WTC11 (cell line): ENCODE results near the gene EIF4E3. TPM values are rescaled to one million over a fixed set of nuclear protein-coding genes. Genes with fewer than 3 reads are reported as not detected.
A peak's percentile ranks its signal among the peaks of the same experiment; 100 is the strongest.

Experiments used
- ATAC-seq: fragments of 200-7000 bp; cut with Tn5 transposase; 2 replicates; pipeline ENCODE4 v1.10.0; 2021; ENCODE audit warnings: mild to moderate bottlenecking, moderate library complexity
- CTCF ChIA-PET: fragments of 300-600 bp; sonication (Branson Sonifier 250); formaldehyde crosslinking; loops from one replicate; lab custom pipeline; 2021; ENCODE audit warnings: antibody characterized with exemption; lab: Charles Lee
- POLR2A ChIA-PET: fragments of 350-600 bp; sonication (Branson Sonifier 250); formaldehyde crosslinking; loops from one replicate; lab custom pipeline; 2021; ENCODE audit warnings: antibody characterized with exemption; lab: Charles Lee
- DNase-seq: peaks from one replicate; pipeline ENCODE4 v3.0.0; 2021; ENCODE audit warnings: low spot score
- H3K27ac Mint-ChIP-seq: 2 replicates; pipeline ENCODE4 v1.8.0; 2021; ENCODE audit warnings: mixed read lengths
- H3K27me3 Mint-ChIP-seq: 2 replicates; pipeline ENCODE4 v1.8.0; 2021; ENCODE audit warnings: low read depth, mild to moderate bottlenecking, moderate library complexity, mixed read lengths
- H3K36me3 Mint-ChIP-seq: 2 replicates; pipeline ENCODE4 v1.8.0; 2021; ENCODE audit warnings: mixed read lengths
- H3K4me1 Mint-ChIP-seq: 2 replicates; pipeline ENCODE4 v1.8.0; 2022; ENCODE audit warnings: mixed read lengths
- H3K4me3 Mint-ChIP-seq: 2 replicates; pipeline ENCODE4 v1.8.0; 2021; ENCODE audit warnings: mild to moderate bottlenecking, moderate library complexity, mixed read lengths
- H3K9me3 Mint-ChIP-seq: 2 replicates; pipeline ENCODE4 v1.8.0; 2021; ENCODE audit warnings: mixed read lengths
- CREM ChIP-seq: sonication (generic); formaldehyde crosslinking; IDR thresholded peaks from 2 replicates; pipeline ENCODE4 v1.8.1; 2022; ENCODE audit warnings: mild to moderate bottlenecking, missing genetic modification reagents, moderate library complexity
- ESRRA ChIP-seq: sonication (generic); formaldehyde crosslinking; IDR thresholded peaks from 2 replicates; pipeline ENCODE4 v1.8.1; 2022; ENCODE audit warnings: mild to moderate bottlenecking, missing genetic modification reagents, borderline replicate concordance
- FOXP1 ChIP-seq: sonication (generic); formaldehyde crosslinking; IDR thresholded peaks from 2 replicates; pipeline ENCODE4 v1.8.0; 2022; ENCODE audit warnings: missing genetic modification reagents, mild to moderate bottlenecking, moderate library complexity, borderline replicate concordance
- HMGA2 ChIP-seq: fragments of 250-450 bp; sonication (Bioruptor Pico); IDR thresholded peaks from 2 replicates; pipeline ENCODE4 v1.4.0; 2021; ENCODE audit warnings: mild to moderate bottlenecking, moderate library complexity
- JAZF1 ChIP-seq: fragments of 250-450 bp; sonication (Bioruptor Pico); IDR thresholded peaks from 2 replicates; pipeline ENCODE4 v1.9.0; 2021; ENCODE audit warnings: moderate library complexity, mild to moderate bottlenecking, inconsistent platforms
- KAT7 ChIP-seq: sonication (generic); formaldehyde crosslinking; IDR thresholded peaks from 2 replicates; pipeline ENCODE4 v1.8.1; 2023; ENCODE audit warnings: missing genetic modification reagents, mild to moderate bottlenecking, borderline replicate concordance
- PREB ChIP-seq: sonication (generic); formaldehyde crosslinking; IDR thresholded peaks from 2 replicates; pipeline ENCODE4 v1.8.1; 2022; ENCODE audit warnings: mild to moderate bottlenecking, missing genetic modification reagents, moderate library complexity, borderline replicate concordance
- PRRX2 ChIP-seq: fragments of 250-450 bp; sonication (Bioruptor Pico); IDR thresholded peaks from 2 replicates; pipeline ENCODE4 v1.8.0; 2021; ENCODE audit warnings: mild to moderate bottlenecking
- RELA ChIP-seq: sonication (generic); formaldehyde crosslinking; IDR thresholded peaks from 2 replicates; pipeline ENCODE4 v1.8.1; 2022; ENCODE audit warnings: missing genetic modification reagents, mild to moderate bottlenecking, borderline replicate concordance
- SMAD3 ChIP-seq: sonication (generic); formaldehyde crosslinking; IDR thresholded peaks from 2 replicates; pipeline ENCODE4 v1.8.0; 2022; ENCODE audit warnings: missing genetic modification reagents, mild to moderate bottlenecking, borderline replicate concordance
- SOX15 ChIP-seq: fragments of 250-450 bp; sonication (Bioruptor Pico); IDR thresholded peaks from 2 replicates; pipeline ENCODE4 v1.9.0; 2021; ENCODE audit warnings: mild to moderate bottlenecking
- USF1 ChIP-seq: sonication (generic); formaldehyde crosslinking; IDR thresholded peaks from 2 replicates; pipeline ENCODE4 v1.8.0; 2022; ENCODE audit warnings: mild to moderate bottlenecking, missing genetic modification reagents
- ZNF219 ChIP-seq: sonication (generic); formaldehyde crosslinking; IDR thresholded peaks from 2 replicates; pipeline ENCODE4 v1.8.0; 2023; ENCODE audit warnings: missing genetic modification reagents, mild to moderate bottlenecking, borderline replicate concordance
- ZNF232 ChIP-seq: sonication (generic); formaldehyde crosslinking; IDR thresholded peaks from 2 replicates; pipeline ENCODE4 v1.8.0; 2022; ENCODE audit warnings: mild to moderate bottlenecking, missing genetic modification reagents
- ZNF263 ChIP-seq: sonication (generic); formaldehyde crosslinking; IDR thresholded peaks from 2 replicates; pipeline ENCODE4 v1.8.1; 2022; ENCODE audit warnings: low read depth, mild to moderate bottlenecking, moderate library complexity, missing genetic modification reagents
- ZNF396 ChIP-seq: fragments of 250-450 bp; sonication (Bioruptor Pico); IDR thresholded peaks from 2 replicates; pipeline ENCODE4 v1.8.0; 2021; ENCODE audit warnings: mild to moderate bottlenecking, moderate library complexity, borderline replicate concordance
- ZNF423 ChIP-seq: fragments of 250-450 bp; sonication (Bioruptor Pico); IDR thresholded peaks from 2 replicates; pipeline ENCODE4 v2.1.2; 2022; ENCODE audit warnings: mild to moderate bottlenecking, moderate library complexity
- ZNF425 ChIP-seq: fragments of 250-450 bp; sonication (Bioruptor Pico); conservative IDR thresholded peaks from 2 replicates; pipeline ENCODE4 v1.9.0; 2021; ENCODE audit warnings: mild to moderate bottlenecking
- total RNA-seq: library from RNA; stranded (reverse); gene quantifications from 3 replicates; pipeline ENCODE4 v1.2.3, GENCODE V29; 2021

Gene EIF4E3
- total RNA-seq, 1 experiment from 2014 or later, result 16.5 TPM

GRCh38 chr3:71752831-71753700, 27.9 kb upstream of the EIF4E3 start:
- no peaks in the 10 kb centered on the region for H3K9me3 Mint-ChIP-seq
- H3K27ac Mint-ChIP-seq, result no peak overlapping the region
- TF ChIP-seq CREM (CRISPR knock-in tag), result no peak
- TF ChIP-seq ZNF425, result no peak
- TF ChIP-seq PRRX2, result no peak
- TF ChIP-seq JAZF1 (CRISPR knock-in tag), result no peak
- no peak for TF ChIP-seq SMAD3 (CRISPR knock-in tag)
- TF ChIP-seq ZNF263 (CRISPR knock-in tag), result no peak
- TF ChIP-seq ESRRA (CRISPR knock-in tag), result no peak
- TF ChIP-seq KAT7, result no peak
- TF ChIP-seq HMGA2 (CRISPR knock-in tag), result no peak
- no peak for TF ChIP-seq ZNF232 (CRISPR knock-in tag)
- TF ChIP-seq USF1 (CRISPR knock-in tag), result no peak
- TF ChIP-seq SOX15 (CRISPR knock-in tag), result no peak
- no peak for TF ChIP-seq PREB
- TF ChIP-seq ZNF219 (CRISPR knock-in tag), result no peak
- TF ChIP-seq, all 79 proteins: peak for 0
- ATAC-seq, result peak; percentile 43
- H3K27me3 Mint-ChIP-seq, result peaks cover 46% of the 10 kb centered on the region
- H3K36me3 Mint-ChIP-seq, result no peaks in the 10 kb centered on the region
- no peak for DNase-seq
- peak overlapping the region; percentile 74 for H3K4me3 Mint-ChIP-seq
- ChIA-PET CTCF (interaction anchor here (3.0 kb wide), 1 partner anchor 23 kb away, joined by 14 read pairs; no protein-coding TSS in a partner anchor), POLR2A (no interaction called here)
- peaks cover 19% of the 10 kb centered on the region for H3K4me1 Mint-ChIP-seq

GRCh38 chr3:71751602-71752001, 26.4 kb upstream of the EIF4E3 start:
- Mint-ChIP-seq H3K4me3 (no peak overlapping the region), H3K4me1 (peaks cover 19% of the 10 kb centered on the region), H3K36me3 (no peaks in the 10 kb centered on the region), H3K9me3 (no peaks in the 10 kb centered on the region), H3K27ac (no peak overlapping the region), H3K27me3 (peaks cover 43% of the 10 kb centered on the region)
- DNase-seq (no peak), ATAC-seq (no peak)
- ChIA-PET POLR2A (no interaction called here), CTCF (interaction anchor here (3.0 kb wide), 1 partner anchor 22 kb away, joined by 14 read pairs; no protein-coding TSS in a partner anchor)
- TF ChIP-seq ZNF396 (CRISPR knock-in tag), result no peak
- TF ChIP-seq ZNF423, result no peak
- TF ChIP-seq USF1 (CRISPR knock-in tag), result no peak
- no peak for TF ChIP-seq ZNF425
- no peak for TF ChIP-seq RELA
- no peak for TF ChIP-seq FOXP1 (CRISPR knock-in tag)
